ENCODE results near the gene RMC1. TPM values are rescaled to one million over a fixed set of nuclear protein-coding genes. Genes with fewer than 3 reads are reported as not detected.

RMC1 gene
- total and polyA plus RNA-seq, 2 of the 13 experiments (the other 11 are each of a cell fraction or from before 2014, with no cell fraction given) = 9.4 to 19.5 TPM

GRCh38 chr18:23503038-23503962 lies at the start of gene RMC1 (continued):
- TF ChIP-seq ZNF784 (CRISPR knock-in tag; IDR thresholded peaks at IDR 0.05; ENCODE audit: borderline replicate concordance) (peak; percentile 65; the same call in 1 of the 2 replicates), EZH2 (conservative IDR thresholded peaks at IDR 0.05; ENCODE audit: low read depth, low read length) (no peak), KLF12 (CRISPR knock-in tag; IDR thresholded peaks at IDR 0.05; ENCODE audit: borderline replicate concordance) (peak; percentile 64; the same call in 1 of the 2 replicates), ZNF335 (CRISPR knock-in tag; IDR thresholded peaks at IDR 0.05) (peak; percentile 44; the same call in 1 of the 2 replicates), SRSF1 (optimal IDR thresholded peaks at IDR 0.05; ENCODE audit: low read depth, low read length) (no peak), UBTF (CRISPR knock-in tag; IDR thresholded peaks at IDR 0.05) (peak; percentile 68), IRX3 (CRISPR knock-in tag; IDR thresholded peaks at IDR 0.05; ENCODE audit: borderline replicate concordance, low read depth) (peak; percentile 67; the same call in 1 of the 2 replicates), ZNF567 (CRISPR knock-in tag; IDR thresholded peaks at IDR 0.05; ENCODE audit: borderline replicate concordance) (0 out of 2 replicates have a peak, but pooled peaks have one; percentile 61), ZMYM4 (CRISPR knock-in tag; IDR thresholded peaks at IDR 0.05) (peak; percentile 68), FOXJ3 (CRISPR knock-in tag; IDR thresholded peaks at IDR 0.05; ENCODE audit: borderline replicate concordance) (no peak), ELF4 (CRISPR knock-in tag; IDR thresholded peaks at IDR 0.05; ENCODE audit: borderline replicate concordance) (peak; percentile 78; the same call in 1 of the 2 replicates), ZNF672 (CRISPR knock-in tag; IDR thresholded peaks at IDR 0.05) (peak; percentile 78; the same call in 1 of the 2 replicates), ATF7 (IDR thresholded peaks at IDR 0.05) (no peak), ATF7 (CRISPR knock-in tag; IDR thresholded peaks at IDR 0.05) (no peak), LCORL (IDR thresholded peaks at IDR 0.05) (no peak), LCORL (CRISPR knock-in tag; IDR thresholded peaks at IDR 0.05) (peak; percentile 88), RAD21 (CRISPR knock-in tag; IDR thresholded peaks at IDR 0.05) (peak; percentile 9; the same call in 1 of the 2 replicates), MXI1 (IDR thresholded peaks at IDR 0.05; ENCODE audit: borderline replicate concordance, low read depth, low read length) (peak; percentile 73; the same call in 1 of the 3 replicates), ZNF781 (CRISPR knock-in tag; IDR thresholded peaks at IDR 0.05; ENCODE audit: borderline replicate concordance, not compliant biosample characterization) (peak; percentile 27), ZNF770 (CRISPR knock-in tag; IDR thresholded peaks at IDR 0.05) (peak; percentile 66), HOMEZ (CRISPR knock-in tag; IDR thresholded peaks at IDR 0.05; ENCODE audit: low read depth) (peak; percentile 21; the same call in 1 of the 2 replicates)

All from HepG2 (cell line).